ENCODE measurements around the gene LAMC3.

LAMC3 gene

DNA sequence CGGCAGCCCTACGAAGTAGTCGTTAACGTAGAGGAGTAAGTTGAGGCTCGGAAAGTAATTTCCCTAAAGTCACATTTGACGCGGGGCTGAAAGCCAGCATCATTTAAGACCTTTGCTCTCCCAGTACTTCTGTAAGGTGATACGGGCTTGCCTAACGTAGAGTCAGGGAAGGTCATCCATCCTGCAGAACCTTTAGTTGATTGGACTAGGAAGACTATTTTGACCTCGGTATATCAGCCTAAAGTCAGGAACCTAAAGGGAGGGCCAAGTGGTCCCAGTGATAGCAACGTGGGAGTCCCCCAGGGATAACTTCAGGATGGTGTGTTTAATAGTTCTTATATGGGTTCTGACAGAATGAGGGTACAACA lies 117.1 kb downstream of the LAMC3 start:
- no peak for DNase-seq

DNA sequence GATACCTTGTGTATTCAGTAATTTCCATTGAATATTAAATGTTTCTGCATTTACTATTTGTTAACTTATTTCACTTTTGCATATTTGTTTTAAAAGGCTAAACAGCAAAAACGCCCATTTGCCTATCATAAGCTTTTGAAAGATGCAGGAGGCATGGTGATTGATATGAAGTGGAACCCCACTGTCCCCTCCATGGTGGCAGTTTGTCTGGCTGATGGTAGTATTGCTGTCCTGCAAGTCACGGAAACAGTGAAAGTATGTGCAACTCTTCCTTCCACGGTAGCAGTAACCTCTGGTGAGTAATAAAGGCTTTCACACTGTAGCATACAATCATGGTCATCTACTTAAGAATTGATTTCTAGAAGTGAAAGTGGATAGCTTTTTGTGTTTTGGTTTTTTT lies 120.2 kb downstream of the LAMC3 start:
- DNase-seq: no peak

DNA sequence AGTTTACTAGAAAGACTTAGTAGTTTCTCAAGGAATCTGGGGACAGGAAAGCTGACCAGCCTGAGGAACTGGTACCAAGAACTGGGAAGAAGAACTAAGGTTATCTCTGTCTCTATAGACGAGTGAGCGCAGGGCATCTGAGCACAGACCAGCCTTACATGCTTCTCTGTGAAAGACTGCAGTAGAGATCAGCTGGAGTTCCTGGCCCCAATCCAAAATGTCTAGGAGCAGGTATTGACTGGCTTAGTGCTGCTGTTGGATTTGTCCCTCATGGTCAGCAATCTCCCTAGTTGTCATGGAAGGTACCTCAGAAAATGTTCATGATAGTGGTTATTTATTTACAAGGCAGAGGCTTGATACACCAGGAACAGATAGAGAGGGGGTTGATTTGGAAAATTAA lies 129.7 kb downstream of the LAMC3 start:
- DNase-seq: no peak

DNA sequence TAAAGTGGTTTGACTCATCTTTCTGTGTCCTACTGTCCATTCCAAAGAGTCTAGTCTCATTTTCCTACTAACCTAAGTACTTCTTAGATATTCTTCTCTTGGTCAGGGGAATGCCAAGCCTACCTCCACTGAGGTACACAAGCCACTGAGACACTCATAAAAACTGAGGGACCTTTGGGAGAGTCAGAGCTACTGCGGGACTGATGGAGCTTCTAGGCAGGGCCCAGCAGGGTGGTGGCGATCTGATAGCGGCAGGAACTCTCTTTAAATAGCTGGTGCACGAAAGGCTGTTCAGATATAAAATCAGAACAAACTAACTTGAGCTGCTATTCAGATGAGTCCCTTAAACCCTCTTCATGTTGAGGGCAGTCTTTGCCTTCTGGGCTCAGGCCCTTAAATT lies 131.1 kb downstream of the LAMC3 start:
- DNase-seq: no peak

DNA sequence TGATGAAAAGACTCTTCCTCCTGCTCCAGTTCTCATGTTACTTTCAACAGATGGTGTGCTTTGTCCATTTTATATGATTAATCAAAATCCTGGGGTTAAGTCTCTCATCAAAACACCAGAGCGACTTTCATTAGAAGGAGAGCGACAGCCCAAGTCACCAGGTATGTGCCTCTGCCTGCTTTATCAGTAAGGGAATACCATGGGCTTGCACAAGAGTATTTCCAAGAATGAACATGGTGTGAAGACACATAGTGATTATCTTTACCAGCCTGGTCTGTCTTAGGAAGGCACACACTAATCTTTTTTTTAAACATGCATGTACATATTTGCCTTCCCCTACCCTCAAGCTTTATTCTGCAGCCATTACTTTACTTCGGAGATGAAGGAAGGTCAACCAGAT lies 131.6 kb downstream of the LAMC3 start:
- DNase-seq: no peak

DNA sequence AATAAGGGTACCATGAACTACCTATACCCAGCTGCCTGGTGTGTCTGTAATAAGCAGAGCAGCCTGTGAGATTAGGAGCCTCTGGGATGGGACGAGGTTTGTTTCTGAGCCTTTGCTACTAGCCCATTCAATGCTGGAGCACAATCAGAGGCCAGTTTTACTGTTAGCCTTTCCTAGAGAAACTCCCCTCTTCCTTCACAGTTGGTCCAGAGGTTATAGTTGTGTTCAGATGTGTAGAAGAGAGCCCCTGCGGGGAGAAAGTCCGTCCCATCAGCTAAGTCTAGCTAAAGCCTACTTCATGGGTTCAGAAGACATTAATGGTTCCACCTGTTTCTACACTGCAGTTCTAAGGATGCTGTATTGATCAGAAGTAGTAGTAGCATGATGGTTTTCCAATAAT lies 133.2 kb downstream of the LAMC3 start:
- no peak for DNase-seq
